Measurements from ENCODE around the gene UTP25.

UTP25 gene

GRCh38 chr1:209882286-209882685 is 54.5 kb downstream of the UTP25 start:
- H4K91ac ChIP-seq (ENCODE audit: low read length) = no peak overlapping the region
- no peak overlapping the region for H3K4me2 ChIP-seq (ENCODE audit: low read length, poor library complexity, severe bottlenecking)
- H3K4me1 ChIP-seq (ENCODE audit: control insufficient read depth, insufficient read depth, low read depth, low read length) = peaks cover 10% of the 10 kb centered on the region
- H4K8ac ChIP-seq (ENCODE audit: low read length) = no peak overlapping the region
- H3K27ac ChIP-seq (ENCODE audit: low read length, poor library complexity, severe bottlenecking) = peak overlapping the region; percentile 7
- peak overlapping the region; percentile 15 for H2AK5ac ChIP-seq (ENCODE audit: low read length, severe bottlenecking)
- 98% methylated on average over 3 of the region's 3 CpGs for WGBS
- peaks cover 0 to 21% of the 10 kb centered on the region in 2 experiments for H3K27me3 ChIP-seq (ENCODE audit: control insufficient read depth in 1 of 2, insufficient read depth in 1 of 2, low read length in 2 of 2)
- H2BK120ac ChIP-seq (ENCODE audit: low read depth, low read length) = no peak overlapping the region
- H3K4me3 ChIP-seq (ENCODE audit: insufficient read depth in 1 of 2, low read depth in 1 of 2, low read length in 2 of 2) = no peak overlapping the region
- no peaks in the 10 kb centered on the region for H3K9me3 ChIP-seq (ENCODE audit: control insufficient read depth, low read length)
- peak overlapping the region; percentile 16 to 80 for H2BK12ac ChIP-seq (ENCODE audit: low read length in 2 of 2)
- no peak overlapping the region for H3K4ac ChIP-seq (ENCODE audit: low read depth in 1 of 2, low read length in 2 of 2)
- H3K18ac ChIP-seq (ENCODE audit: low read depth in 1 of 2, low read length in 2 of 2) = peak overlapping the region in 1 of 2 experiments; percentile 5
- H2AFZ ChIP-seq (ENCODE audit: low read depth, low read length) = no peak overlapping the region
- no peak overlapping the region for H3K14ac ChIP-seq (ENCODE audit: low read length in 2 of 2)
- H3K79me1 ChIP-seq (replicated peaks; ENCODE audit: low read length, poor library complexity, severe bottlenecking) = no peaks in the 10 kb centered on the region
- DNase-seq = no peak
- no peak overlapping the region for H2BK5ac ChIP-seq (ENCODE audit: low read depth, low read length, poor library complexity, severe bottlenecking)
- H3K36me3 ChIP-seq (ENCODE audit: control insufficient read depth in 1 of 2, insufficient read depth in 2 of 2, low read depth in 1 of 2, low read length in 2 of 2) = no peaks in the 10 kb centered on the region
- H3K9ac ChIP-seq (ENCODE audit: low read length) = peak overlapping the region; percentile 87
- peak overlapping the region; percentile 29 for H2BK15ac ChIP-seq (ENCODE audit: low read depth, poor library complexity, severe bottlenecking)
- H3K23ac ChIP-seq (ENCODE audit: low read length in 2 of 2) = no peak overlapping the region

GRCh38 chr1:209882942-209883340 is 55.2 kb downstream of the UTP25 start:
- H3K23ac ChIP-seq (ENCODE audit: low read length in 2 of 2) = no peak overlapping the region
- DNase-seq = no peak
- peaks cover 10% of the 10 kb centered on the region for H3K4me1 ChIP-seq (ENCODE audit: control insufficient read depth, insufficient read depth, low read depth, low read length)
- H3K14ac ChIP-seq (ENCODE audit: low read length in 2 of 2) = no peak overlapping the region
- H3K36me3 ChIP-seq (ENCODE audit: control insufficient read depth in 1 of 2, insufficient read depth in 2 of 2, low read depth in 1 of 2, low read length in 2 of 2) = no peaks in the 10 kb centered on the region
- peak overlapping the region; percentile 25 for H3K4me2 ChIP-seq (ENCODE audit: low read length, poor library complexity, severe bottlenecking)
- H2BK5ac ChIP-seq (ENCODE audit: low read depth, low read length, poor library complexity, severe bottlenecking) = peak overlapping the region; percentile 76
- H4K91ac ChIP-seq (ENCODE audit: low read length) = no peak overlapping the region
- H3K18ac ChIP-seq (ENCODE audit: low read depth in 1 of 2, low read length in 2 of 2) = no peak overlapping the region
- peak overlapping the region; percentile 87 for H3K9ac ChIP-seq (ENCODE audit: low read length)
- H2BK15ac ChIP-seq (ENCODE audit: low read depth, poor library complexity, severe bottlenecking) = no peak overlapping the region
- H3K27ac ChIP-seq (ENCODE audit: low read length, poor library complexity, severe bottlenecking) = peak overlapping the region; percentile 96
- H3K9me3 ChIP-seq (ENCODE audit: control insufficient read depth, low read length) = no peaks in the 10 kb centered on the region
- peak overlapping the region in 1 of 2 experiments; percentile 48 for H2BK12ac ChIP-seq (ENCODE audit: low read length in 2 of 2)
- no peak overlapping the region for H4K8ac ChIP-seq (ENCODE audit: low read length)
- H3K4me3 ChIP-seq (ENCODE audit: insufficient read depth in 1 of 2, low read depth in 1 of 2, low read length in 2 of 2) = peak overlapping the region in 1 of 2 experiments; percentile 41
- H2AK5ac ChIP-seq (ENCODE audit: low read length, severe bottlenecking) = peak overlapping the region; percentile 49
- H3K4ac ChIP-seq (ENCODE audit: low read depth in 1 of 2, low read length in 2 of 2) = peak overlapping the region in 1 of 2 experiments; percentile 71
- H3K79me1 ChIP-seq (replicated peaks; ENCODE audit: low read length, poor library complexity, severe bottlenecking) = no peaks in the 10 kb centered on the region
- no peak overlapping the region for H2AFZ ChIP-seq (ENCODE audit: low read depth, low read length)
- no peak overlapping the region for H2BK120ac ChIP-seq (ENCODE audit: low read depth, low read length)
- 40% methylated on average over 1 of the region's 2 CpGs for WGBS
- peaks cover 0 to 21% of the 10 kb centered on the region in 2 experiments for H3K27me3 ChIP-seq (ENCODE audit: control insufficient read depth in 1 of 2, insufficient read depth in 1 of 2, low read length in 2 of 2)

GRCh38 chr1:209883341-209883971 is 55.7 kb downstream of the UTP25 start:
- no CpG with 5 or more reads among the region's 1 CpG for WGBS
- Histone ChIP-seq H3K4me1 (ENCODE audit: control insufficient read depth, insufficient read depth, low read depth, low read length) (peaks cover 10% of the 10 kb centered on the region), H3K18ac (ENCODE audit: low read depth in 1 of 2, low read length in 2 of 2) (no peak overlapping the region), H3K9me3 (ENCODE audit: control insufficient read depth, low read length) (no peaks in the 10 kb centered on the region), H3K4ac (ENCODE audit: low read depth in 1 of 2, low read length in 2 of 2) (no peak overlapping the region), H4K8ac (ENCODE audit: low read length) (no peak overlapping the region), H3K14ac (ENCODE audit: low read length in 2 of 2) (no peak overlapping the region), H4K91ac (ENCODE audit: low read length) (no peak overlapping the region), H3K36me3 (ENCODE audit: control insufficient read depth in 1 of 2, insufficient read depth in 2 of 2, low read depth in 1 of 2, low read length in 2 of 2) (no peaks in the 10 kb centered on the region), H2AFZ (ENCODE audit: low read depth, low read length) (no peak overlapping the region), H3K79me1 (replicated peaks; ENCODE audit: low read length, poor library complexity, severe bottlenecking) (no peaks in the 10 kb centered on the region), H3K4me2 (ENCODE audit: low read length, poor library complexity, severe bottlenecking) (peak overlapping the region; percentile 25), H3K9ac (ENCODE audit: low read length) (peak overlapping the region; percentile 87), H3K27ac (ENCODE audit: low read length, poor library complexity, severe bottlenecking) (peak overlapping the region; percentile 96), H2BK15ac (ENCODE audit: low read depth, poor library complexity, severe bottlenecking) (no peak overlapping the region), H3K4me3 (ENCODE audit: insufficient read depth in 1 of 2, low read depth in 1 of 2, low read length in 2 of 2) (peak overlapping the region in 1 of 2 experiments; percentile 52), H3K23ac (ENCODE audit: low read length in 2 of 2) (no peak overlapping the region), H2BK5ac (ENCODE audit: low read depth, low read length, poor library complexity, severe bottlenecking) (no peak overlapping the region), H2BK120ac (ENCODE audit: low read depth, low read length) (no peak overlapping the region), H2AK5ac (ENCODE audit: low read length, severe bottlenecking) (no peak overlapping the region), H3K27me3 (ENCODE audit: control insufficient read depth in 1 of 2, insufficient read depth in 1 of 2, low read length in 2 of 2) (peaks cover 0 to 21% of the 10 kb centered on the region in 2 experiments), H2BK12ac (ENCODE audit: low read length in 2 of 2) (peak overlapping the region in 1 of 2 experiments; percentile 4)
- DNase-seq = peak; percentile 95

GRCh38 chr1:209884249-209884648 is 56.5 kb downstream of the UTP25 start:
- Histone ChIP-seq H2AFZ (ENCODE audit: low read depth, low read length) (no peak overlapping the region), H3K4ac (ENCODE audit: low read depth in 1 of 2, low read length in 2 of 2) (peak overlapping the region; percentile 7 to 47), H2BK5ac (ENCODE audit: low read depth, low read length, poor library complexity, severe bottlenecking) (peak overlapping the region; percentile 93), H3K4me3 (ENCODE audit: insufficient read depth in 1 of 2, low read depth in 1 of 2, low read length in 2 of 2) (peak overlapping the region in 1 of 2 experiments; percentile 52), H3K36me3 (ENCODE audit: control insufficient read depth in 1 of 2, insufficient read depth in 2 of 2, low read depth in 1 of 2, low read length in 2 of 2) (no peaks in the 10 kb centered on the region), H2AK5ac (ENCODE audit: low read length, severe bottlenecking) (peak overlapping the region; percentile 57), H3K27me3 (ENCODE audit: control insufficient read depth in 1 of 2, insufficient read depth in 1 of 2, low read length in 2 of 2) (peaks cover 0 to 21% of the 10 kb centered on the region in 2 experiments), H3K9me3 (ENCODE audit: control insufficient read depth, low read length) (no peaks in the 10 kb centered on the region), H3K9ac (ENCODE audit: low read length) (peak overlapping the region; percentile 87), H2BK120ac (ENCODE audit: low read depth, low read length) (peak overlapping the region; percentile 22), H3K27ac (ENCODE audit: low read length, poor library complexity, severe bottlenecking) (peak overlapping the region; percentile 96), H3K4me2 (ENCODE audit: low read length, poor library complexity, severe bottlenecking) (no peak overlapping the region), H3K18ac (ENCODE audit: low read depth in 1 of 2, low read length in 2 of 2) (peak overlapping the region; percentile 14 to 74), H3K23ac (ENCODE audit: low read length in 2 of 2) (no peak overlapping the region), H2BK15ac (ENCODE audit: low read depth, poor library complexity, severe bottlenecking) (no peak overlapping the region), H3K4me1 (ENCODE audit: control insufficient read depth, insufficient read depth, low read depth, low read length) (peaks cover 8% of the 10 kb centered on the region), H2BK12ac (ENCODE audit: low read length in 2 of 2) (peak overlapping the region in 1 of 2 experiments; percentile 37), H3K14ac (ENCODE audit: low read length in 2 of 2) (no peak overlapping the region), H4K91ac (ENCODE audit: low read length) (no peak overlapping the region), H4K8ac (ENCODE audit: low read length) (no peak overlapping the region), H3K79me1 (replicated peaks; ENCODE audit: low read length, poor library complexity, severe bottlenecking) (no peaks in the 10 kb centered on the region)
- WGBS = 36% methylated on average over 1 of the region's 4 CpGs
- peak; percentile 65 for DNase-seq
